IMR-90 (cell line): ENCODE measurements around the gene PRKN. TPM values are rescaled to one million over a fixed set of nuclear protein-coding genes. Genes with fewer than 3 reads are reported as not detected.

ENCODE experiments used
- ATAC-seq: fragments of 200-7000 bp; cut with Tn5 transposase; 2 replicates; pipeline ENCODE4 v1.9.1; 2020; ENCODE audit warnings: low read depth, mild to moderate bottlenecking, moderate library complexity
- BruUV-seq: library from RNA; stranded (reverse); fragments of 400-500 nt; replicated peaks from 2 replicates; lab custom pipeline; 2021; lab: Mats Ljungman, UMichigan
- CTCF ChIA-PET: fragments of 300-600 bp; formaldehyde crosslinking; extraction: SDS; loops from one replicate; lab custom pipeline; 2021; ENCODE audit warnings: antibody characterized with exemption; lab: Yijun Ruan, JAX
- POLR2A ChIA-PET: fragments of 300-600 bp; sonication (Branson Sonifier 250); formaldehyde crosslinking; loops from one replicate; lab custom pipeline; 2022; ENCODE audit warnings: antibody characterized with exemption; ENCODE audit not compliant: unreplicated experiment; lab: Charles Lee
- DNase-seq: peaks from one replicate; pipeline ENCODE4 v3.0.0; 2013
- H2AFZ ChIP-seq: replicated peaks from 2 replicates; pipeline ENCODE3; 2013; ENCODE audit warnings: low read length, mild to moderate bottlenecking; ENCODE audit not compliant: poor library complexity
- H2AK5ac ChIP-seq: 2 replicates; pipeline ENCODE4 v1.6.1; 2013; ENCODE audit warnings: low read depth, low read length, inconsistent platforms
- H2AK9ac ChIP-seq: replicated peaks from 2 replicates; pipeline ENCODE3; 2013; ENCODE audit warnings: mild to moderate bottlenecking, low read depth, low read length, moderate library complexity; ENCODE audit not compliant: poor library complexity
- H2BK120ac ChIP-seq: 2 replicates; pipeline ENCODE4 v1.6.1; 2013; ENCODE audit warnings: low read depth, low read length, inconsistent platforms
- H2BK15ac ChIP-seq: 3 replicates; pipeline ENCODE4 v1.6.1; 2013; ENCODE audit warnings: low read depth, low read length, inconsistent platforms
- H2BK20ac ChIP-seq: 2 replicates; pipeline ENCODE4 v1.6.1; 2013; ENCODE audit warnings: low read depth, mild to moderate bottlenecking, inconsistent platforms, low read length, moderate library complexity
- H2BK5ac ChIP-seq: 2 replicates; pipeline ENCODE4 v1.6.1; 2013; ENCODE audit warnings: mild to moderate bottlenecking, low read depth, low read length, inconsistent platforms; ENCODE audit not compliant: poor library complexity, severe bottlenecking
- H3K14ac ChIP-seq: replicated peaks from 2 replicates; pipeline ENCODE4 v1.6.1; 2013; ENCODE audit warnings: low read depth, low read length, inconsistent platforms
- H3K18ac ChIP-seq: 2 replicates; pipeline ENCODE4 v1.6.1; 2013; ENCODE audit warnings: low read depth, low read length, control low read depth
- H3K23ac ChIP-seq: 2 replicates; pipeline ENCODE4 v1.6.1; 2013; ENCODE audit warnings: low read depth, low read length, inconsistent platforms
- H3K27ac ChIP-seq: 2 replicates; pipeline ENCODE4 v1.5.1; 2013; ENCODE audit warnings: mild to moderate bottlenecking, control low read depth, low read length; ENCODE audit not compliant: insufficient read depth
- H3K27me3 ChIP-seq: 2 replicates; pipeline ENCODE4 v1.6.1; 2013; ENCODE audit warnings: low read length; ENCODE audit not compliant: control insufficient read depth, insufficient read depth
- H3K36me3 ChIP-seq: 2 replicates; pipeline ENCODE4 v1.6.1; 2013; ENCODE audit warnings: low read length, mixed read lengths; ENCODE audit not compliant: control insufficient read depth, insufficient read depth
- H3K4ac ChIP-seq: 2 replicates; pipeline ENCODE4 v1.6.1; 2013; ENCODE audit warnings: low read depth, low read length, inconsistent platforms
- H3K4me1 ChIP-seq: 2 replicates; pipeline ENCODE4 v1.6.1; 2013; ENCODE audit warnings: low read length, mixed read lengths; ENCODE audit not compliant: control insufficient read depth, insufficient read depth
- H3K4me2 ChIP-seq: 2 replicates; pipeline ENCODE4 v1.6.1; 2013; ENCODE audit warnings: low read depth, mild to moderate bottlenecking, control low read depth, low read length, moderate library complexity
- H3K4me3 ChIP-seq: 2 replicates; pipeline ENCODE4 v1.5.1; 2013; ENCODE audit warnings: low read depth, mild to moderate bottlenecking, control low read depth, low read length, moderate library complexity; ENCODE audit not compliant: insufficient read depth
- H3K56ac ChIP-seq: 2 replicates; pipeline ENCODE4 v1.6.1; 2013; ENCODE audit warnings: low read length, inconsistent platforms; ENCODE audit not compliant: insufficient read depth; ENCODE audit errors: extremely low read depth
- H3K79me1 ChIP-seq, 2 experiments: 2 replicates each; pipeline ENCODE4 v1.6.1; 2013; ENCODE audit warnings: low read length in 2 of 2, inconsistent platforms in 1 of 2, low read depth in 1 of 2
- H3K9ac ChIP-seq: 2 replicates; pipeline ENCODE4 v1.6.1; 2013; ENCODE audit warnings: low read depth, low read length, control low read depth
- H3K9me1 ChIP-seq: 2 replicates; pipeline ENCODE4 v1.6.1; 2013; ENCODE audit warnings: low read length, inconsistent platforms; ENCODE audit not compliant: insufficient read depth
- H3K9me3 ChIP-seq: 2 replicates; pipeline ENCODE4 v1.6.1; 2013; ENCODE audit warnings: low read length; ENCODE audit not compliant: control insufficient read depth, insufficient read depth
- H4K20me1 ChIP-seq: 2 replicates; pipeline ENCODE4 v1.6.1; 2013; ENCODE audit warnings: low read length, inconsistent platforms; ENCODE audit not compliant: insufficient read depth
- H4K5ac ChIP-seq: 2 replicates; pipeline ENCODE4 v1.6.1; 2013; ENCODE audit warnings: mild to moderate bottlenecking, low read depth, low read length, control low read depth
- H4K8ac ChIP-seq, 2 experiments: 2 replicates each; pipeline ENCODE4 v1.6.1; 2013; ENCODE audit warnings: low read depth in 2 of 2, low read length in 2 of 2, control low read depth in 1 of 2, inconsistent platforms in 1 of 2
- H4K91ac ChIP-seq: 2 replicates; pipeline ENCODE4 v1.6.1; 2013; ENCODE audit warnings: low read depth, low read length, inconsistent platforms; ENCODE audit not compliant: insufficient read depth
- CEBPB ChIP-seq: IDR thresholded peaks from 2 replicates; pipeline ENCODE4 v1.6.1; 2012; ENCODE audit warnings: low read depth, low read length, improper control_type of control experiment
- FOS ChIP-seq: fragments of 150-350 bp; IDR thresholded peaks from 2 replicates; pipeline ENCODE4 v1.6.1; 2016; ENCODE audit warnings: low read depth, low read length
- MAFK ChIP-seq: IDR thresholded peaks from 2 replicates; pipeline ENCODE4 v1.6.1; 2012; ENCODE audit warnings: low read depth, low read length, improper control_type of control experiment
- MXI1 ChIP-seq: IDR thresholded peaks from 2 replicates; pipeline ENCODE4 v1.6.1; 2012; ENCODE audit warnings: low read depth, mild to moderate bottlenecking, low read length, moderate library complexity, borderline replicate concordance
- NFE2L2 ChIP-seq: fragments of 150-350 bp; IDR thresholded peaks from 2 replicates; pipeline ENCODE4 v1.6.1; 2016; ENCODE audit warnings: low read depth, mild to moderate bottlenecking, low read length
- POLR2A ChIP-seq: IDR thresholded peaks from 2 replicates; pipeline ENCODE4 v1.6.1; 2012; ENCODE audit warnings: mild to moderate bottlenecking, low read depth, low read length
- SMC3 ChIP-seq: fragments of 150-350 bp; IDR thresholded peaks from 2 replicates; pipeline ENCODE4 v1.6.1; 2016; ENCODE audit warnings: low read depth, mild to moderate bottlenecking, antibody characterized with exemption, low read length, moderate library complexity
- WGBS, 2 experiments: methylation state at CpG; one replicate each; pipeline versions ENCODE4 v1.1.5 to v1.1.7; 2013; ENCODE audit warnings: missing lambda C conversion rate in 2 of 2; ENCODE audit not compliant: insufficient read length in 1 of 2; ENCODE audit errors: extremely low coverage in 2 of 2; 5-methylcytosine and 5-hydroxymethylcytosine counted together
- dilution Hi-C: fragments of 300-500 bp; cut with HindIII; formaldehyde crosslinking; loops from one replicate; pipeline ENCODE4 v1.14.3; 2018; ENCODE audit warnings: low sequenced_read_pairs; ENCODE audit not compliant: unreplicated experiment
- in situ Hi-C: fragments of 300-500 bp; cut with MboI; formaldehyde crosslinking; loops from 3 replicates; pipeline ENCODE4 v1.14.3; 2019; ENCODE audit warnings: low sequenced_read_pairs, inconsistent platforms, mixed read lengths
- intact Hi-C: fragments of 100-400 bp; cut with micrococcal nuclease; formaldehyde crosslinking; loops from 2 replicates; pipeline ENCODE4 v1.10.0; 2022
- polyA plus RNA-seq, 3 experiments: library from polyadenylated mRNA; depleted of rRNA; stranded (reverse); fragments of >200 nt; gene quantifications; 2 replicates each; pipeline ENCODE4 v1.2.3, GENCODE V29; 2012; ENCODE audit warnings: low replicate concordance in 1 of 3
- total RNA-seq: library from RNA; depleted of rRNA; stranded (reverse); fragments of >200 nt; gene quantifications from 2 replicates; pipeline ENCODE4 v1.2.3, GENCODE V29; 2012

The PRKN gene
- total and polyA plus RNA-seq, 2 of the 4 experiments (the other 2 are of a cell fraction), result 0.15 to 0.18 TPM

GRCh38 chr6:161440299-161440698, 1287.3 kb downstream of the PRKN start:
- H3K79me1 ChIP-seq, result no peaks in the 10 kb centered on the region
- no peak overlapping the region for H3K4me2 ChIP-seq
- dilution Hi-C loops (no loop called here), intact Hi-C loops (no loop called here), in situ Hi-C loops (no loop called here)
- no peak overlapping the region for H4K5ac ChIP-seq
- H3K14ac ChIP-seq, result no peak overlapping the region
- no peak for ATAC-seq
- H3K9me3 ChIP-seq, result no peaks in the 10 kb centered on the region
- no peaks in the 10 kb centered on the region for H3K36me3 ChIP-seq
- H2BK20ac ChIP-seq, result no peak overlapping the region
- no peak overlapping the region for H4K91ac ChIP-seq
- H3K4me3 ChIP-seq, result no peak overlapping the region
- H4K8ac ChIP-seq, result no peak overlapping the region
- no peak overlapping the region for H2AK9ac ChIP-seq
- no TSS peak for BruUV-seq
- no peaks in the 10 kb centered on the region for H3K9me1 ChIP-seq
- no peak overlapping the region for H2BK15ac ChIP-seq
- H2AK5ac ChIP-seq, result no peak overlapping the region
- no peak overlapping the region for H3K4ac ChIP-seq
- no peak overlapping the region for H3K27ac ChIP-seq
- no peak overlapping the region for H3K56ac ChIP-seq
- no peak for DNase-seq
- H4K20me1 ChIP-seq, result no peaks in the 10 kb centered on the region
- H3K27me3 ChIP-seq, result no peaks in the 10 kb centered on the region
- H2BK120ac ChIP-seq, result no peak overlapping the region
- H3K23ac ChIP-seq, result no peak overlapping the region
- WGBS, 2 experiments, result no CpG with 5 or more reads among the region's 4 CpGs
- no peak overlapping the region for H2BK5ac ChIP-seq
- H3K18ac ChIP-seq, result no peak overlapping the region
- no peak for TF ChIP-seq SMC3
- no peak for TF ChIP-seq NFE2L2
- no peak for TF ChIP-seq MXI1
- TF ChIP-seq MAFK, result no peak
- no peak for TF ChIP-seq POLR2A
- no peak for TF ChIP-seq FOS
- no peak for TF ChIP-seq CEBPB
- no peaks in the 10 kb centered on the region; the same call in 1 of the 2 replicates for H3K4me1 ChIP-seq
- no peak overlapping the region for H2AFZ ChIP-seq
- H3K9ac ChIP-seq, result no peak overlapping the region
- POLR2A ChIA-PET, result no interaction called here
- CTCF ChIA-PET, result no interaction called here
